GM18867 (cell line): ENCODE results near the gene ZNF189.
A peak's percentile ranks its signal among the peaks of the same experiment; 100 is the strongest.

ENCODE experiments used
- ATAC-seq: cut with Tn5 transposase; IDR thresholded peaks from one replicate; pipeline ENCODE4 v1.9.1; 2021; ENCODE audit warnings: mild to moderate bottlenecking, moderate library complexity; ENCODE audit not compliant: unreplicated experiment

The ZNF189 gene

GRCh38 chr9:101448680-101449070, 50.0 kb downstream of the ZNF189 start:
- no peak for ATAC-seq

DNA sequence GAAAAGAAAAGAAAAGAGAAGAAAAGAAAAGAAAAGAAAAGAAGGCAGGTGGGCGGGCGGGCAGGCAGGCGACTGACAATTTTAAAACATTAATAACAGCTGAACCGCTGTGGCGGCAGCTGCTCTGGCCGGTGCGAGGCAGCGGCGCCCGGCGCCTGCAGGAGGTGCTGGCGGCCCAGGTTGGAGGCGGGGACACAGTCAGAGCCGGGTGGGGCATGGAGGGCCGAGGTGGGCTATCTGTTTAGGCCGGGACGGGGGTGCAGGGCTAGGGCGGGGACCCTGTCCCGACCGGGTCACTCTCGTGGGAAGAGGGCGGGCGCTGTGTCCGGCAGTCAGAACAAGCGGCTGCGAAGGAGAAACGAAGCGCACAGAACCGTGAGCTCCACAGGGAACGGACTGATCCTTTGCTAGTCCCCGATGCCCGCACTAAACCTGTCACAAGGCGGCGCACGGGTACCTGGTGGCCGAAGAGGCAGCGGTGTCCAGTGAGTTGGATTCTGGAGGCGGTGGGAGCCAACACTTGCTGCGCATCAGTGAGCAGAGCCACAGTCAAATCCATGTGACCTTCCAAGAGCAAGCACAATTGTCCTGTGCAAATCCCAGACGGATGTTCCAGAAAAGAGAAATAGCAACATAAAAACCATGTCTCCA, 50.5 kb downstream of the ZNF189 start:
- peak; percentile 99 for ATAC-seq

GRCh38 chr9:101450931-101451330, 52.3 kb downstream of the ZNF189 start:
- no peak for ATAC-seq

DNA sequence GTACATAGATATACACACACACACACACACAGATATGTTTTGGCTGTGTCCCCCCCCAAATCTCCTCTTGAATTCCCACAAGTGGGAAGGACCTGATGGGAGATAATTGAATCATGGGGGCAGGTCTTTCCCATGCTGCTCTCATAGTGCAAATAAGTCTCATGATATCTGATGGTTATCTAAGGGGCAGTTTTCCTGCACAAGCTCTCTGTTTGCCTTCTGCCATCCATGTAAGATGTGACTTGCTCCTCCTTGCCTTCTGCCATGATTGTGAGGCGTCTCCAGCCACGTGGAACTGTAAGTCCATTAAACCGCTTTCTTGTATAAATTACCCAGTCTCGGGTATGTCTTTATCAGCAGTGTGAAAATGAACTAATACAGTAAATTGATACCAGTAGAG, 52.8 kb downstream of the ZNF189 start:
- no peak for ATAC-seq

GRCh38 chr9:101453776-101454570, 55.3 kb downstream of the ZNF189 start:
- ATAC-seq = no peak

- ATAC-seq = no peak
These were observed 57.1 kb downstream of the ZNF189 start for GRCh38 chr9:101455656-101456240.

- ATAC-seq = no peak
These were observed 58.4 kb downstream of the ZNF189 start for GRCh38 chr9:101457003-101457402.

GRCh38 chr9:101458963-101459631, 60.4 kb downstream of the ZNF189 start:
- ATAC-seq = peak; percentile 93
